ENCODE measurements around the gene ARSK. TPM values are rescaled to one million over a fixed set of nuclear protein-coding genes. Genes with fewer than 3 reads are reported as not detected.

ARSK gene
- total RNA-seq, 1 experiment from 2014 or later, result 13.7 TPM

GRCh38 chr5:95564450-95564849 is 9.5 kb downstream of the ARSK start:
- intact Hi-C loops (cut with micrococcal nuclease; ENCODE audit: unreplicated experiment), result no loop called here
- POLR2A ChIA-PET, result no interaction called here
- H3K4me3 ChIP-seq (ENCODE audit: low read depth in 2 of 2, low read length in 2 of 2), result no peak overlapping the region

DNA sequence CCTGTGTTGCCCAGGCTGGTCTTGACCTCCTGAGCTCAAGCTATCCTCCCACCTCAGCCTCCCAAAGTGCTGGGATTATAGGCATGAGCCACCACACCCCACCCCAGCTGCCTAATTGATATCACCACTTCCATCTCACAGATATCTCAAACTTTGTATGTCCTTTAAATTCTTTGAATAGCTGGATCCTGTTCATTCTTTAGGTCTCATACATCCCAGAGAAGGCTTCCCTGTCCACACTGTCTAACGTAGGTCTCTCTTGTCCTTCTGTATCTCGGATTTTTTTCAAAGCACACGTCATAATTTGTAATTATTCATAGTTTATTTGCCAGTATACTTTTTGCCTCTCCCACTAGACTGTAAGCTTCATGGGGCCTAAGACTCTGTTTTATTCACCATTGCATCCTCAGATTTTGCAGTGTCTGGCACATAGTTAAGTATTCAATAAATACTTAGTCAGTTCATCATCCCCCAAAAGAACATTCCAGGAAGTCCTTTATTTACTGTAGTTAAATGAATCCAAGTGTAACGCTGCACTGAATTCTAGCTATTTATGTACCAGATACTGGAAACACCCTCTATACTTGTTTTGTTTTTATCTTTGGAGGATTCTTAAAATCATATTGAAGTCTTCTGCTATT is 10.5 kb downstream of the ARSK start:
- ChIA-PET CTCF (no interaction called here), POLR2A (no interaction called here)
- Histone ChIP-seq H3K36me3 (ENCODE audit: control insufficient read depth, insufficient read depth, low read length) (peaks cover 11% of the 10 kb centered on the region), H3K27ac (ENCODE audit: low read length) (no peak overlapping the region), H3K4me1 (ENCODE audit: control insufficient read depth, insufficient read depth, low read length) (peaks cover 5% of the 10 kb centered on the region; the same call in 1 of the 2 replicates), H3K27me3 (ENCODE audit: control insufficient read depth, insufficient read depth, low read length) (no peaks in the 10 kb centered on the region), H3K4me3 (ENCODE audit: low read depth in 2 of 2, low read length in 2 of 2) (no peak overlapping the region), H3K9me3 (ENCODE audit: control insufficient read depth, insufficient read depth, low read depth, low read length) (no peaks in the 10 kb centered on the region)
- intact Hi-C loops (cut with micrococcal nuclease; ENCODE audit: unreplicated experiment) (no loop called here), in situ Hi-C loops (cut with HindIII; ENCODE audit: low pct_unique_long_range_greater_than_20kb, low sequenced_read_pairs) (no loop called here)
- no peak for DNase-seq (ENCODE audit: low read depth, low spot score)
- no TSS peak for BruUV-seq (replicated peaks)
- TF ChIP-seq SIN3A (IDR thresholded peaks at IDR 0.05; ENCODE audit: borderline replicate concordance, insufficient read depth, low read depth, low read length) (no peak), TCF7L2 (IDR thresholded peaks at IDR 0.05; ENCODE audit: low read depth, low read length) (no peak), POLR2AphosphoS5 (IDR thresholded peaks at IDR 0.05; ENCODE audit: low read depth, low read length) (no peak), CTCF (IDR thresholded peaks at IDR 0.05) (no peak)
- TF ChIP-seq, protein P1, sequence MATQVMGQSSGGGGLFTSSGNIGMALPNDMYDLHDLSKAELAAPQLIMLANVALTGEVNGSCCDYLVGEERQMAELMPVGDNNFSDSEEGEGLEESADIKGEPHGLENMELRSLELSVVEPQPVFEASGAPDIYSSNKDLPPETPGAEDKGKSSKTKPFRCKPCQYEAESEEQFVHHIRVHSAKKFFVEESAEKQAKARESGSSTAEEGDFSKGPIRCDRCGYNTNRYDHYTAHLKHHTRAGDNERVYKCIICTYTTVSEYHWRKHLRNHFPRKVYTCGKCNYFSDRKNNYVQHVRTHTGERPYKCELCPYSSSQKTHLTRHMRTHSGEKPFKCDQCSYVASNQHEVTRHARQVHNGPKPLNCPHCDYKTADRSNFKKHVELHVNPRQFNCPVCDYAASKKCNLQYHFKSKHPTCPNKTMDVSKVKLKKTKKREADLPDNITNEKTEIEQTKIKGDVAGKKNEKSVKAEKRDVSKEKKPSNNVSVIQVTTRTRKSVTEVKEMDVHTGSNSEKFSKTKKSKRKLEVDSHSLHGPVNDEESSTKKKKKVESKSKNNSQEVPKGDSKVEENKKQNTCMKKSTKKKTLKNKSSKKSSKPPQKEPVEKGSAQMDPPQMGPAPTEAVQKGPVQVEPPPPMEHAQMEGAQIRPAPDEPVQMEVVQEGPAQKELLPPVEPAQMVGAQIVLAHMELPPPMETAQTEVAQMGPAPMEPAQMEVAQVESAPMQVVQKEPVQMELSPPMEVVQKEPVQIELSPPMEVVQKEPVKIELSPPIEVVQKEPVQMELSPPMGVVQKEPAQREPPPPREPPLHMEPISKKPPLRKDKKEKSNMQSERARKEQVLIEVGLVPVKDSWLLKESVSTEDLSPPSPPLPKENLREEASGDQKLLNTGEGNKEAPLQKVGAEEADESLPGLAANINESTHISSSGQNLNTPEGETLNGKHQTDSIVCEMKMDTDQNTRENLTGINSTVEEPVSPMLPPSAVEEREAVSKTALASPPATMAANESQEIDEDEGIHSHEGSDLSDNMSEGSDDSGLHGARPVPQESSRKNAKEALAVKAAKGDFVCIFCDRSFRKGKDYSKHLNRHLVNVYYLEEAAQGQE (IDR thresholded peaks at IDR 0.05; ENCODE audit: insufficient read depth in 1 of 2, low read depth in 2 of 2, low read length in 1 of 2), result no peak
- peak; percentile 63 for ATAC-seq

More at GRCh38 chr5:95564450-95564849, 9.5 kb downstream of the ARSK start:
- Histone ChIP-seq H3K27ac (ENCODE audit: low read length) (no peak overlapping the region), H3K9me3 (ENCODE audit: control insufficient read depth, insufficient read depth, low read depth, low read length) (no peaks in the 10 kb centered on the region), H3K4me1 (ENCODE audit: control insufficient read depth, insufficient read depth, low read length) (peaks cover 5% of the 10 kb centered on the region; the same call in 1 of the 2 replicates), H3K27me3 (ENCODE audit: control insufficient read depth, insufficient read depth, low read length) (no peaks in the 10 kb centered on the region), H3K36me3 (ENCODE audit: control insufficient read depth, insufficient read depth, low read length) (peaks cover 11% of the 10 kb centered on the region)
- TF ChIP-seq, protein P1 (IDR thresholded peaks at IDR 0.05; ENCODE audit: insufficient read depth in 1 of 2, low read depth in 2 of 2, low read length in 1 of 2), result no peak
- TF ChIP-seq POLR2AphosphoS5 (IDR thresholded peaks at IDR 0.05; ENCODE audit: low read depth, low read length) (no peak), TCF7L2 (IDR thresholded peaks at IDR 0.05; ENCODE audit: low read depth, low read length) (no peak), CTCF (IDR thresholded peaks at IDR 0.05) (no peak), SIN3A (IDR thresholded peaks at IDR 0.05; ENCODE audit: borderline replicate concordance, insufficient read depth, low read depth, low read length) (no peak)
- CTCF ChIA-PET, result no interaction called here
- no peak for DNase-seq (ENCODE audit: low read depth, low spot score)
- in situ Hi-C loops (cut with HindIII; ENCODE audit: low pct_unique_long_range_greater_than_20kb, low sequenced_read_pairs), result no loop called here
- ATAC-seq, result no peak
- no TSS peak for BruUV-seq (replicated peaks)

All from Panc1 (cell line).